ENCODE measurements around the gene GNA12.
"Not testable (repeated sequence)": the region's sequence is repeated elsewhere in the genome, so short reads cannot be mapped to it uniquely, and the experiment has no call there.

The GNA12 gene

GRCh38 chr7:2737771-2738540, 106.2 kb downstream of the GNA12 start:
- no peak for DNase-seq
- no peaks in the 10 kb centered on the region; the same call in none of the 2 replicates for H3K79me2 ChIP-seq (ENCODE audit: low read length)

GRCh38 chr7:2737005-2737743, 106.9 kb downstream of the GNA12 start:
- H3K36me3 ChIP-seq (replicated peaks; ENCODE audit: insufficient read depth, low read length); H3K9ac ChIP-seq (ENCODE audit: low read length); H3K27ac ChIP-seq (ENCODE audit: low read length); H3F3A ChIP-seq (ENCODE audit: insufficient read depth, low read length); H3K27me3 ChIP-seq (replicated peaks; ENCODE audit: insufficient read depth, low read length); H3K4me3 ChIP-seq (ENCODE audit: low read length); H3K79me2 ChIP-seq (ENCODE audit: low read length); H3K9me3 ChIP-seq (replicated peaks; ENCODE audit: insufficient read depth, low read length); DNase-seq; H4K20me1 ChIP-seq (ENCODE audit: insufficient read depth, low read length); H3K9me2 ChIP-seq (replicated peaks; ENCODE audit: insufficient read depth, low read length); H2AFZ ChIP-seq (ENCODE audit: low read length); H3K4me2 ChIP-seq (ENCODE audit: low read depth, low read length); H3K4me1 ChIP-seq (ENCODE audit: low read length): not testable (repeated sequence)

More at GRCh38 chr7:2737771-2738540, 106.2 kb downstream of the GNA12 start:
- Histone ChIP-seq H3K4me3 (ENCODE audit: low read length) (no peak overlapping the region), H3K27me3 (replicated peaks; ENCODE audit: insufficient read depth, low read length) (no peaks in the 10 kb centered on the region), H2AFZ (ENCODE audit: low read length) (no peak overlapping the region), H3K9me3 (replicated peaks; ENCODE audit: insufficient read depth, low read length) (no peaks in the 10 kb centered on the region), H3K4me1 (ENCODE audit: low read length) (0 out of 2 replicates have a peak, but pooled peaks cover 2% of the 10 kb centered on the region), H3F3A (ENCODE audit: insufficient read depth, low read length) (no peaks in the 10 kb centered on the region), H3K36me3 (replicated peaks; ENCODE audit: insufficient read depth, low read length) (no peaks in the 10 kb centered on the region), H3K27ac (ENCODE audit: low read length) (no peak overlapping the region), H3K4me2 (ENCODE audit: low read depth, low read length) (no peak overlapping the region), H3K9ac (ENCODE audit: low read length) (no peak overlapping the region), H4K20me1 (ENCODE audit: insufficient read depth, low read length) (no peaks in the 10 kb centered on the region), H3K9me2 (replicated peaks; ENCODE audit: insufficient read depth, low read length) (no peaks in the 10 kb centered on the region)
- TF ChIP-seq CTCF (IDR thresholded peaks at IDR 0.05; ENCODE audit: low read length) = no peak
- TF ChIP-seq EZH2phosphoT487 (IDR thresholded peaks at IDR 0.05; ENCODE audit: low read length) = no peak
- no peak for TF ChIP-seq EZH2 (optimal IDR thresholded peaks at IDR 0.05; ENCODE audit: low read depth, low read length)

GRCh38 chr7:2736411-2736914, 107.6 kb downstream of the GNA12 start:
- no peak for DNase-seq
- no peaks in the 10 kb centered on the region for H3K9me3 ChIP-seq (replicated peaks; ENCODE audit: insufficient read depth, low read length)
- H3K36me3 ChIP-seq (replicated peaks; ENCODE audit: insufficient read depth, low read length) = no peaks in the 10 kb centered on the region
- no peaks in the 10 kb centered on the region for H4K20me1 ChIP-seq (ENCODE audit: insufficient read depth, low read length)
- no peaks in the 10 kb centered on the region for H3K27me3 ChIP-seq (replicated peaks; ENCODE audit: insufficient read depth, low read length)
- no peaks in the 10 kb centered on the region for H3K9me2 ChIP-seq (replicated peaks; ENCODE audit: insufficient read depth, low read length)
- no peak for TF ChIP-seq EZH2 (optimal IDR thresholded peaks at IDR 0.05; ENCODE audit: low read depth, low read length)
- TF ChIP-seq CTCF (IDR thresholded peaks at IDR 0.05; ENCODE audit: low read length) = no peak
- no peak for TF ChIP-seq EZH2phosphoT487 (IDR thresholded peaks at IDR 0.05; ENCODE audit: low read length)
- H3K4me1 ChIP-seq (ENCODE audit: low read length) = no peaks in the 10 kb centered on the region
- H2AFZ ChIP-seq (ENCODE audit: low read length) = no peak overlapping the region
- no peak overlapping the region for H3K9ac ChIP-seq (ENCODE audit: low read length)
- H3K4me3 ChIP-seq (ENCODE audit: low read length) = no peak overlapping the region
- H3K4me2 ChIP-seq (ENCODE audit: low read depth, low read length) = no peak overlapping the region
- H3K27ac ChIP-seq (ENCODE audit: low read length) = no peak overlapping the region
- no peaks in the 10 kb centered on the region; the same call in none of the 2 replicates for H3K79me2 ChIP-seq (ENCODE audit: low read length)
- H3F3A ChIP-seq (ENCODE audit: insufficient read depth, low read length) = no peaks in the 10 kb centered on the region

Measured in MM.1S (cell line).